HCT116 (cell line): ENCODE results near the gene PFKFB3. TPM values are rescaled to one million over a fixed set of nuclear protein-coding genes. Genes with fewer than 3 reads are reported as not detected.

Experiments used
- ATAC-seq: fragments of 200-7000 bp; cut with Tn5 transposase; 2 replicates; pipeline ENCODE4 v1.9.1; 2020; ENCODE audit warnings: mild to moderate bottlenecking, moderate library complexity
- BruUV-seq: library from RNA; stranded (reverse); fragments of 400-500 nt; replicated peaks from 2 replicates; lab custom pipeline; 2021; lab: Mats Ljungman, UMichigan
- CTCF ChIA-PET: fragments of 300-600 bp; sonication (Branson Sonifier 250); formaldehyde crosslinking; loops from one replicate; lab custom pipeline; 2021; ENCODE audit warnings: antibody characterized with exemption; lab: Charles Lee
- POLR2A ChIA-PET: fragments of 300-600, 350-600 bp; sonication (Branson Sonifier 250); formaldehyde crosslinking; loops from one replicate; lab custom pipeline; 2021; ENCODE audit warnings: antibody characterized with exemption; lab: Charles Lee
- RAD21 ChIA-PET, 2 experiments: fragments of 300-600 bp; sonication (Branson Sonifier 250); formaldehyde crosslinking; loops; one replicate each; lab custom pipeline; 2023; ENCODE audit warnings: low total read pairs in 2 of 2; ENCODE audit not compliant: uncharacterized antibody in 2 of 2, unreplicated experiment in 2 of 2, low non-redundant PET in 1 of 2; lab: Charles Lee
- DNase-seq: peaks from one replicate; pipeline ENCODE4 v3.0.0-alpha.2; 2010; ENCODE audit warnings: low read depth, low spot score
- H2AFZ ChIP-seq: fragments of 200-600 bp; shearing (Covaris generic), sonication (generic); 2 replicates; pipeline ENCODE4 v1.6.1; 2017; ENCODE audit warnings: low read depth, mixed run types, mixed read lengths, antibody characterized with exemption, low read length; ENCODE audit not compliant: poor library complexity, severe bottlenecking
- H3K27ac ChIP-seq: 2 replicates; pipeline ENCODE4 v1.5.1; 2012; ENCODE audit warnings: low read depth, low read length
- H3K27me3 ChIP-seq: fragments of 200-600 bp; sonication (generic); 2 replicates; pipeline ENCODE4 v1.6.1; 2016; ENCODE audit warnings: mixed run types, low read length, mixed read lengths; ENCODE audit not compliant: insufficient read depth
- H3K36me3 ChIP-seq, 2 experiments: fragments of 200-500 bp in 1 of 2; fragments of 200-600 bp in 1 of 2; sonication (Bioruptor generic) in 1 of 2; sonication (generic) in 1 of 2; 2 replicates each; pipeline versions ENCODE4 v1.5.1 to v1.6.1; 2014 to 2016; ENCODE audit warnings: low read length in 2 of 2, inconsistent platforms in 1 of 2, mixed read lengths in 1 of 2, mixed run types in 1 of 2; ENCODE audit not compliant: insufficient read depth in 2 of 2, control insufficient read depth in 1 of 2
- H3K4me1 ChIP-seq, 2 experiments: fragments of 200-600 bp in 1 of 2; sonication (generic) in 1 of 2; 2 replicates each; pipeline versions ENCODE4 v1.5.1 to v1.6.1; 2012 to 2017; ENCODE audit warnings: low read length in 2 of 2, inconsistent platforms in 1 of 2, mild to moderate bottlenecking in 1 of 2, mixed read lengths in 1 of 2, mixed run types in 1 of 2, moderate library complexity in 1 of 2; ENCODE audit not compliant: insufficient read depth in 2 of 2, control insufficient read depth in 1 of 2
- H3K4me2 ChIP-seq: fragments of 200-600 bp; sonication (generic); 2 replicates; pipeline ENCODE4 v1.6.1; 2017; ENCODE audit warnings: mixed run types, low read length, mixed read lengths
- H3K4me3 ChIP-seq, 2 experiments: fragments of 200-600 bp in 1 of 2; sonication (generic) in 1 of 2; replicated peaks in 1 of 2; 2 replicates each; pipeline ENCODE4 v1.5.1; 2011 to 2016; ENCODE audit warnings: low read length in 2 of 2, control low read depth in 1 of 2, low read depth in 1 of 2, mild to moderate bottlenecking in 1 of 2, mixed read lengths in 1 of 2, mixed run types in 1 of 2
- H3K79me2 ChIP-seq: fragments of 200-600 bp; sonication (generic); 2 replicates; pipeline ENCODE4 v1.6.1; 2017; ENCODE audit warnings: mild to moderate bottlenecking, mixed run types, low read length, moderate library complexity, mixed read lengths; ENCODE audit not compliant: insufficient read depth
- H3K9ac ChIP-seq: fragments of 200-600 bp; sonication (generic); 2 replicates; pipeline ENCODE4 v1.6.1; 2016; ENCODE audit warnings: low read length, mixed read lengths
- H3K9me2 ChIP-seq: fragments of 200-600 bp; sonication (generic), shearing (Covaris generic); 2 replicates; pipeline ENCODE4 v1.6.1; 2017; ENCODE audit warnings: mixed run types, mild to moderate bottlenecking, moderate library complexity; ENCODE audit not compliant: insufficient read depth
- H3K9me3 ChIP-seq, 2 experiments: fragments of 200-500 bp in 1 of 2; fragments of 200-600 bp in 1 of 2; sonication (Bioruptor generic) in 1 of 2; sonication (generic) in 1 of 2; 2 replicates each; pipeline ENCODE4 v1.6.1; 2014 to 2017; ENCODE audit warnings: low read length in 2 of 2, mixed read lengths in 2 of 2, inconsistent platforms in 1 of 2, low read depth in 1 of 2, mild to moderate bottlenecking in 1 of 2, mixed run types in 1 of 2, moderate library complexity in 1 of 2; ENCODE audit not compliant: control insufficient read depth in 1 of 2, insufficient read depth in 1 of 2
- H4K20me1 ChIP-seq: fragments of 200-600 bp; sonication (generic), shearing (Covaris generic); 2 replicates; pipeline ENCODE4 v1.6.1; 2017; ENCODE audit warnings: mixed run types, mild to moderate bottlenecking, moderate library complexity; ENCODE audit not compliant: insufficient read depth
- CEBPB ChIP-seq: IDR thresholded peaks from 2 replicates; pipeline ENCODE4 v1.6.1; 2012; ENCODE audit warnings: low read depth
- EGR1 ChIP-seq: IDR thresholded peaks from 2 replicates; pipeline ENCODE4 v1.6.1; 2012; ENCODE audit warnings: low read depth
- FOSL1 ChIP-seq: IDR thresholded peaks from 2 replicates; pipeline ENCODE4 v1.6.1; 2012; ENCODE audit warnings: low read depth
- POLR2AphosphoS5 ChIP-seq: IDR thresholded peaks from 2 replicates; pipeline ENCODE4 v1.6.1; 2011; ENCODE audit warnings: mild to moderate bottlenecking, low read depth, low read length, moderate library complexity
- RAD21 ChIP-seq: IDR thresholded peaks from 2 replicates; pipeline ENCODE4 v1.6.1; 2012; ENCODE audit warnings: low read depth, mild to moderate bottlenecking
- SP1 ChIP-seq: IDR thresholded peaks from 2 replicates; pipeline ENCODE4 v1.6.1; 2012; ENCODE audit warnings: low read depth
- YY1 ChIP-seq: IDR thresholded peaks from 2 replicates; pipeline ENCODE4 v1.6.1; 2011; ENCODE audit warnings: low read length, low read depth, moderate library complexity, mild to moderate bottlenecking; ENCODE audit not compliant: insufficient replicate concordance; ENCODE audit errors: extremely low read depth
- intact Hi-C: fragments of 100-400 bp; cut with micrococcal nuclease; formaldehyde crosslinking; loops from 2 replicates; pipeline ENCODE4 v1.10.0; 2022
- total RNA-seq: library from RNA; stranded (reverse); gene quantifications from one replicate; pipeline ENCODE4 v1.2.1, GENCODE V29; 2021; ENCODE audit not compliant: unreplicated experiment
- TF ChIP-seq, protein P1 (sequence below): IDR thresholded peaks from 2 replicates; pipeline ENCODE4 v1.6.1; 2012; ENCODE audit warnings: low read depth

The PFKFB3 gene
- total RNA-seq, 1 experiment from 2014 or later, result 50.8 TPM

DNA sequence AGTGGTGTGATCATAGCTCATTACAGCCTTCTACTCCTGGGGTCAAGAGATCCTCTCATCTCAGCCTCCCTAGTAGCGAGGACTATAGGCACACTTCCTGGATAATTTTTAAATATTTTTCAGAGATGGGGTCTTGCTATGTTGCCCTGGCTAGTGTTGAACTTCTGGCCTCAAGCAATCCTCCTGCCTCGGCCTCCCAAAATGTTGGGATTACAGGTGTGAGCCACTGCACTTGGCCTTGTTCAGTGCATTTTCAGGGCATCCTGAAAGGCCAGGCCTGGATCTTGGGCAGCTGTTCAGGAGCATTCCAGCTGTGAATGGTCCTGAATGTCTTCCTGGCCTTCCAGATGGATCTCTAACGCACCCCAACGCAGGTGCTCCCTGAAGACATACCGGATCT, 95.7 kb downstream of the PFKFB3 start:
- Histone ChIP-seq H3K9me2 (no peaks in the 10 kb centered on the region), H3K4me2 (peak overlapping the region; percentile 70), H3K4me1 (peaks cover 35 to 61% of the 10 kb centered on the region in 2 experiments), H3K27me3 (no peaks in the 10 kb centered on the region), H3K4me3 (no peak overlapping the region), H3K9me3 (no peaks in the 10 kb centered on the region), H4K20me1 (no peaks in the 10 kb centered on the region), H3K79me2 (no peaks in the 10 kb centered on the region), H3K36me3 (no peaks in the 10 kb centered on the region), H2AFZ (no peak overlapping the region), H3K27ac (peak overlapping the region; percentile 23; the same call in 1 of the 2 replicates), H3K9ac (no peak overlapping the region)
- BruUV-seq, result no TSS peak
- POLR2A ChIA-PET, result interaction anchor here (1.3 kb wide), 1 partner anchor 96 kb away, joined by 3 read pairs; the partner anchor contains the start of gene PFKFB3
- no peak for ATAC-seq
- no peak for TF ChIP-seq RAD21
- TF ChIP-seq EGR1, result no peak
- no peak for TF ChIP-seq YY1
- TF ChIP-seq POLR2AphosphoS5, result no peak
- TF ChIP-seq, protein P1, sequence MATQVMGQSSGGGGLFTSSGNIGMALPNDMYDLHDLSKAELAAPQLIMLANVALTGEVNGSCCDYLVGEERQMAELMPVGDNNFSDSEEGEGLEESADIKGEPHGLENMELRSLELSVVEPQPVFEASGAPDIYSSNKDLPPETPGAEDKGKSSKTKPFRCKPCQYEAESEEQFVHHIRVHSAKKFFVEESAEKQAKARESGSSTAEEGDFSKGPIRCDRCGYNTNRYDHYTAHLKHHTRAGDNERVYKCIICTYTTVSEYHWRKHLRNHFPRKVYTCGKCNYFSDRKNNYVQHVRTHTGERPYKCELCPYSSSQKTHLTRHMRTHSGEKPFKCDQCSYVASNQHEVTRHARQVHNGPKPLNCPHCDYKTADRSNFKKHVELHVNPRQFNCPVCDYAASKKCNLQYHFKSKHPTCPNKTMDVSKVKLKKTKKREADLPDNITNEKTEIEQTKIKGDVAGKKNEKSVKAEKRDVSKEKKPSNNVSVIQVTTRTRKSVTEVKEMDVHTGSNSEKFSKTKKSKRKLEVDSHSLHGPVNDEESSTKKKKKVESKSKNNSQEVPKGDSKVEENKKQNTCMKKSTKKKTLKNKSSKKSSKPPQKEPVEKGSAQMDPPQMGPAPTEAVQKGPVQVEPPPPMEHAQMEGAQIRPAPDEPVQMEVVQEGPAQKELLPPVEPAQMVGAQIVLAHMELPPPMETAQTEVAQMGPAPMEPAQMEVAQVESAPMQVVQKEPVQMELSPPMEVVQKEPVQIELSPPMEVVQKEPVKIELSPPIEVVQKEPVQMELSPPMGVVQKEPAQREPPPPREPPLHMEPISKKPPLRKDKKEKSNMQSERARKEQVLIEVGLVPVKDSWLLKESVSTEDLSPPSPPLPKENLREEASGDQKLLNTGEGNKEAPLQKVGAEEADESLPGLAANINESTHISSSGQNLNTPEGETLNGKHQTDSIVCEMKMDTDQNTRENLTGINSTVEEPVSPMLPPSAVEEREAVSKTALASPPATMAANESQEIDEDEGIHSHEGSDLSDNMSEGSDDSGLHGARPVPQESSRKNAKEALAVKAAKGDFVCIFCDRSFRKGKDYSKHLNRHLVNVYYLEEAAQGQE, result no peak
- TF ChIP-seq SP1, result no peak
- no peak for TF ChIP-seq CEBPB
- TF ChIP-seq FOSL1, result no peak
- CTCF ChIA-PET, result interaction anchor here (1.1 kb wide), 1 partner anchor 103 kb away, joined by 3 read pairs; no protein-coding TSS in a partner anchor
- intact Hi-C loops, result no loop called here
- RAD21 ChIA-PET, result no interaction called here
- no peak for DNase-seq
